Measurements from ENCODE around the gene ZNF14. TPM values are rescaled to one million over a fixed set of nuclear protein-coding genes. Genes with fewer than 3 reads are reported as not detected.

The ZNF14 gene
- total and polyA plus RNA-seq, 2 of the 13 experiments (the other 11 are each of a cell fraction or from before 2014, with no cell fraction given): 1.9 to 6.2 TPM

GRCh38 chr19:19732579-19733501 lies at the start of gene ZNF14 (continued):
- TF ChIP-seq ZNF784 (CRISPR knock-in tag; IDR thresholded peaks at IDR 0.05; ENCODE audit: borderline replicate concordance): 0 out of 2 replicates have a peak, but pooled peaks have one; percentile 15
- TF ChIP-seq ZNF720 (CRISPR knock-in tag; IDR thresholded peaks at IDR 0.05): no peak
- TF ChIP-seq ASH2L (IDR thresholded peaks at IDR 0.05; ENCODE audit: insufficient read length, low read depth, low read length): peak; percentile 61
- no peak for TF ChIP-seq ZNF431 (CRISPR knock-in tag; IDR thresholded peaks at IDR 0.05; ENCODE audit: borderline replicate concordance, low read depth)
- TF ChIP-seq ZNF790 (CRISPR knock-in tag; IDR thresholded peaks at IDR 0.05; ENCODE audit: borderline replicate concordance): 0 out of 2 replicates have a peak, but pooled peaks have one; percentile 35
- no peak; the same call in 1 of the 2 replicates for TF ChIP-seq EEA1 (CRISPR knock-in tag; IDR thresholded peaks at IDR 0.05; ENCODE audit: borderline replicate concordance)
- TF ChIP-seq ZNF264 (CRISPR knock-in tag; IDR thresholded peaks at IDR 0.05): no peak
- peak; percentile 54; the same call in 1 of the 2 replicates for TF ChIP-seq EED (CRISPR knock-in tag; IDR thresholded peaks at IDR 0.05)
- no peak for TF ChIP-seq SNRNP70 (IDR thresholded peaks at IDR 0.05; ENCODE audit: low read depth, low read length)
- 0 out of 2 replicates have a peak, but pooled peaks have one; percentile 52 for TF ChIP-seq ZC3H13 (CRISPR knock-in tag; IDR thresholded peaks at IDR 0.05)
- no peak for TF ChIP-seq HNRNPK (IDR thresholded peaks at IDR 0.05; ENCODE audit: low read depth, low read length, poor library complexity, severe bottlenecking)
- TF ChIP-seq POLR2AphosphoS2 (IDR thresholded peaks at IDR 0.05; ENCODE audit: low read depth, low read length): no peak
- 0 out of 2 replicates have a peak, but pooled peaks have one; percentile 35 for TF ChIP-seq ZNF792 (CRISPR knock-in tag; IDR thresholded peaks at IDR 0.05)
- TF ChIP-seq ZNF740 (CRISPR knock-in tag; IDR thresholded peaks at IDR 0.05): 0 out of 2 replicates have a peak, but pooled peaks have one; percentile 14
- no peak for TF ChIP-seq SP1 (IDR thresholded peaks at IDR 0.05)
- TF ChIP-seq SP1 (CRISPR knock-in tag; IDR thresholded peaks at IDR 0.05): peak; percentile 76
- peak; percentile 51; the same call in 1 of the 2 replicates for TF ChIP-seq ZBTB38 (CRISPR knock-in tag; IDR thresholded peaks at IDR 0.05)
- peak; percentile 71 for TF ChIP-seq GABPB1 (CRISPR knock-in tag; IDR thresholded peaks at IDR 0.05)
- no peak for TF ChIP-seq CBX1 (IDR thresholded peaks at IDR 0.05; ENCODE audit: low read depth)
- TF ChIP-seq DR1 (CRISPR knock-in tag; IDR thresholded peaks at IDR 0.05): peak; percentile 78; the same call in 1 of the 2 replicates
- TF ChIP-seq GATAD2A (CRISPR knock-in tag; IDR thresholded peaks at IDR 0.05): no peak
- peak; percentile 74 for TF ChIP-seq ZFP90 (CRISPR knock-in tag; IDR thresholded peaks at IDR 0.05; ENCODE audit: borderline replicate concordance)
- TF ChIP-seq ZNF605 (CRISPR knock-in tag; IDR thresholded peaks at IDR 0.05): peak; percentile 49; the same call in 1 of the 2 replicates
- TF ChIP-seq AKNA (CRISPR knock-in tag; IDR thresholded peaks at IDR 0.05; ENCODE audit: borderline replicate concordance): 0 out of 2 replicates have a peak, but pooled peaks have one; percentile 50
